GM10266 (cell line): Measurements from ENCODE around the gene RNPEP.
A peak's percentile ranks its signal among the peaks of the same experiment; 100 is the strongest.
"Not testable (repeated sequence)": the region's sequence is repeated elsewhere in the genome, so short reads cannot be mapped to it uniquely, and the experiment has no call there.

Source experiments
- DNase-seq: peaks from one replicate; pipeline ENCODE4 v3.0.0; 2012; ENCODE audit errors: extremely low spot score
- CTCF ChIP-seq: IDR thresholded peaks from 2 replicates; pipeline ENCODE4 v1.5.1; 2012; ENCODE audit warnings: mild to moderate bottlenecking, low read depth; ENCODE audit not compliant: control insufficient read depth, insufficient read depth; ENCODE audit errors: missing control alignments

RNPEP gene

GRCh38 chr1:201982623-201983379 is at the start of gene RNPEP:
RNPEP (plus strand) TSS chr1:201982648; CDS start chr1:201982667, 19 bp downstream.
- peak; percentile 76 for DNase-seq
- no peak for TF ChIP-seq CTCF

- TF ChIP-seq CTCF, result no peak
- DNase-seq, result no peak
Measured at GRCh38 chr1:201933840-201934430, 48.5 kb upstream of the RNPEP start.

GRCh38 chr1:201937624-201938213 is 44.7 kb upstream of the RNPEP start:
- no peak for DNase-seq
- TF ChIP-seq CTCF, result no peak

- no peak for TF ChIP-seq CTCF
- DNase-seq, result no peak
Measured at GRCh38 chr1:201938440-201939035, 43.9 kb upstream of the RNPEP start.

GRCh38 chr1:201939148-201939547 is 43.3 kb upstream of the RNPEP start:
- TF ChIP-seq CTCF, result no peak
- no peak for DNase-seq

- no peak for TF ChIP-seq CTCF
- DNase-seq, result no peak
Measured at GRCh38 chr1:201939574-201939973, 42.9 kb upstream of the RNPEP start.

- DNase-seq, result not testable (repeated sequence)
Measured at GRCh38 chr1:201940316-201940715, 42.1 kb upstream of the RNPEP start.
